Sigmoid colon (tissue), 7 donors: Measurements from ENCODE around the gene FRAS1. TPM values are rescaled to one million over a fixed set of nuclear protein-coding genes. Genes with fewer than 3 reads are reported as not detected.

Source experiments
- DNase-seq: peaks from one replicate; pipeline ENCODE4 v3.0.0-alpha.2; 2019
- H3K27ac ChIP-seq, 4 donors: fragments of 200-600 bp; sonication (generic); one replicate each; pipeline ENCODE4 v1.5.1; 2016 to 2019; ENCODE audit warnings: mild to moderate bottlenecking in 1 of 4
- H3K27me3 ChIP-seq, 3 donors: fragments of 200-600 bp; sonication (generic); one replicate each; pipeline ENCODE4 v1.5.1; 2019; ENCODE audit warnings: mild to moderate bottlenecking in 1 of 3
- H3K36me3 ChIP-seq, 4 donors: fragments of 200-600 bp; sonication (generic); one replicate each; pipeline ENCODE4 v1.5.1; 2016 to 2019
- H3K4me1 ChIP-seq, 4 donors: fragments of 200-600 bp; sonication (generic); one replicate each; pipeline ENCODE4 v1.5.1; 2017 to 2019
- H3K4me3 ChIP-seq, 4 donors: fragments of 200-600 bp; sonication (generic); one replicate each; pipeline ENCODE4 v1.5.1; 2017 to 2019; ENCODE audit warnings: mild to moderate bottlenecking in 2 of 4, moderate library complexity in 1 of 4
- H3K9me3 ChIP-seq, 4 donors: fragments of 200-600 bp in 3 of 4; sonication (generic) in 3 of 4; one replicate each; pipeline versions ENCODE4 v1.5.1 to v1.6.1; 2013 to 2019
- EP300 ChIP-seq, 4 donors: sonication (generic); formaldehyde crosslinking; IDR thresholded peaks; one replicate each; pipeline ENCODE4 v1.6.1; 2017; ENCODE audit warnings: antibody characterized with exemption in 4 of 4
- POLR2A ChIP-seq, 2 donors: fragments of 450-650 bp; IDR thresholded peaks; one replicate each; pipeline ENCODE4 v1.6.1; 2016; ENCODE audit warnings: antibody characterized with exemption in 2 of 2, mild to moderate bottlenecking in 2 of 2, moderate library complexity in 2 of 2
- POLR2AphosphoS5 ChIP-seq, 4 donors: sonication (generic); formaldehyde crosslinking; IDR thresholded peaks; one replicate each; pipeline ENCODE4 v1.6.1; 2017; ENCODE audit warnings: antibody characterized with exemption in 4 of 4
- WGBS, 2 donors: extraction: QIAGEN DNeasy Blood & Tissue Kit; methylation state at CpG; one replicate each; pipeline ENCODE4 v1.1.7; 2013; 5-methylcytosine and 5-hydroxymethylcytosine counted together
- intact Hi-C: fragments of 100-400 bp; cut with DNase I; formaldehyde crosslinking; loops from one replicate; pipeline ENCODE4 v1.15.1; 2023
- polyA plus RNA-seq, 3 donors: library from polyadenylated mRNA; stranded (reverse); fragments of 200-250 nt; gene quantifications; one replicate each; pipeline ENCODE4 v1.2.3, GENCODE V29; 2013
- total RNA-seq, 4 donors: library from RNA; depleted of rRNA; stranded (reverse); fragments of >200 nt; gene quantifications; one replicate each; pipeline ENCODE4 v1.1.0, GENCODE V29; 2016
- TF ChIP-seq, protein P1 (sequence below), 4 experiments: fragments of 450-650 bp in 3 of 4; fragments of 200-600 bp in 1 of 4; IDR thresholded peaks; one replicate each; pipeline ENCODE4 v1.5.1; 2016 to 2019; ENCODE audit warnings: antibody characterized with exemption in 4 of 4, mild to moderate bottlenecking in 3 of 4, moderate library complexity in 2 of 4
- donor health status: healthy with polysubstance abuse.
- donor health status: Bipolar disorder and iron deficiency.
- donor health status: healthy.

FRAS1 gene
- total and polyA plus RNA-seq, 7 donors, result under 0.01 to 22.4 (median 7.4) TPM; not detected in 1

DNA sequence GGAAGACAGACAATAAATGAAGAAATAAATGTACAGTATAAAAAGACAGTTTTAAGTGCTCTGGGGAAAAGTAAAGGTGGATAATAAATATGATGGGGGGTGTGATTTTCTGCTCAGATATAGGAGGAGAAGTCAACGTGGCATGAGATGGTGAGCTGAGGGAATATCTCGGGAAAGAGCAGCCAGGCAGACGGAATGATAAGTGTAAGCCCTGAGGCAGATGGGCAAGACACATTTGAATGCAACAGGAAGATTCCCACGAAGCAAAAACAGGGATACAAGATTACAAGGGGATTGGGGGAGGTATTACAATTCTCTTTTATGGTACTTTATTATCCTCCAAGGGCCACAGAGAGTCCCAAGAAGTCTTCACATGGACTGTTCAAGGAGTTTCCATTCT lies 505.6 kb downstream of the FRAS1 start:
- Histone ChIP-seq H3K27ac (peak overlapping the region in 2 of 4 donors; percentile 33 to 79), H3K27me3 (no peaks in the 10 kb centered on the region), H3K36me3 (no peaks in the 10 kb centered on the region), H3K9me3 (no peaks in the 10 kb centered on the region), H3K4me3 (no peak overlapping the region), H3K4me1 (peaks cover 0 to 49% (median 33%) of the 10 kb centered on the region in 4 donors)
- TF ChIP-seq EP300 (IDR thresholded peaks at IDR 0.05) (no peak), POLR2AphosphoS5 (IDR thresholded peaks at IDR 0.05) (no peak)
- DNase-seq, result no peak
- intact Hi-C loops, result no loop called here
- WGBS, 2 donors, result 78 to 79% methylated on average over 4 of the region's 4 CpGs

DNA sequence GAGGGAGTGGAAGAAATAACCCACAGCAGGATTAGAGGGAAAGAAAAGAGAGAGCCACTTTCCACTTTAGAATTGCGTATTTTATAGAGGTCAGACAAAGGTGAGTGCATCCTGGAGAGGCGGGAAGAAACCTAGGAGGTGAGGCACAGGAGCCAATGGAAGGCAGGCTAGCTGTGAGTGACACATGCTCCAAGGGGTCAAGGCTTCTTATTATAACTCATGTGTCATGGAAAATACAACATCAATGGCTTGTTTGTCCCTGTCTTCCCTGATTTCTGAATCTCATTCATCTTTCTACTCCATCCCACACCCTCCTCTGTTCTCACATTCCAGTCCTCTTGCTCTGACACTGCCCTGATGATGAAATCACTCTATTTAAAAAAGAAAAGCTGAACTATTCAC lies 508.8 kb downstream of the FRAS1 start:
- intact Hi-C loops, result no loop called here
- H3K9me3 ChIP-seq, result no peaks in the 10 kb centered on the region
- no peak overlapping the region for H3K4me3 ChIP-seq
- TF ChIP-seq EP300 (IDR thresholded peaks at IDR 0.05) (peak in 1 of 4 donors; percentile 14), POLR2A (IDR thresholded peaks at IDR 0.05) (no peak)
- H3K4me1 ChIP-seq, result peaks cover 0 to 55% (median 39%) of the 10 kb centered on the region in 4 donors
- 86 to 91% methylated on average over 2 of the region's 2 CpGs for WGBS, 2 donors
- peak overlapping the region in 3 of 4 donors; percentile 52 to 79 (median 63) for H3K27ac ChIP-seq
- DNase-seq, result no peak
- H3K27me3 ChIP-seq, result no peaks in the 10 kb centered on the region
- H3K36me3 ChIP-seq, result no peaks in the 10 kb centered on the region

DNA sequence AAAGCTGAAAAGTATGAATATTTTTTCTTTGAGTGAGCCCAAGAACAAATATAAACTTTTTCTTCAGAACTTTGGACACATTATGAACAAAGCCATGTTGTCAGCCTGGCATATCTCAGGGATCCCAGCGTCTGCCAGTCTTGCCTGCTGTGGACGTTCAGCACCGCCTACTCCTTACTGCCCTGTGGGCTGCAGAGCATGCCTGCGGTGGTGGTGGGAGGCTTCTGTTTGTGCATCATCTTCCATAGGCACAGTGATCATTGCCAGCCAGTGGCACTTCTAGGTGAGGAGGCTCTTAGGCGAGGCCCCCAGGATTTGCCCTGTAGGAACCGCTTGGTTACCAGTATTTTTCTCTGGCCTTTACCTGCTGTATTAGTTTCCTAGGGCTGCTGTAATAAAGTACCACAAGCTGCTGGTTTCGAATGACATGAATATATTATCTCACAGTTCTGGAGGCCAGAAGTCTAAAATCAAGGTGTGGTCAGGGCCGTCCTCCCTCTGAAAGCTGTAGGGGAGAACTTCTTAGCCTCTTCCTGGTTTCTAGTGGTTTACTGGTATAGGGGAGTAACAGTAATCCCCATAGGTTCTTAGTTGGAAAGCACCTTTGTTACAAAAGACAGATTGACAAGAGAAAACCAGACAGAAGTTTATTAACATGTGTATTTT lies 509.8 kb downstream of the FRAS1 start:
- Histone ChIP-seq H3K4me1 (peaks cover 0 to 45% (median 29%) of the 10 kb centered on the region in 4 donors), H3K9me3 (no peaks in the 10 kb centered on the region), H3K27me3 (no peaks in the 10 kb centered on the region), H3K4me3 (no peak overlapping the region), H3K27ac (peak overlapping the region; percentile 56 to 79 (median 64)), H3K36me3 (no peaks in the 10 kb centered on the region)
- no peak for DNase-seq
- 49 to 76% methylated on average over 8 of the region's 8 CpGs for WGBS, 2 donors
- TF ChIP-seq POLR2AphosphoS5 (IDR thresholded peaks at IDR 0.05) (no peak), EP300 (IDR thresholded peaks at IDR 0.05) (no peak), POLR2A (IDR thresholded peaks at IDR 0.05) (no peak)
- TF ChIP-seq, protein P1, sequence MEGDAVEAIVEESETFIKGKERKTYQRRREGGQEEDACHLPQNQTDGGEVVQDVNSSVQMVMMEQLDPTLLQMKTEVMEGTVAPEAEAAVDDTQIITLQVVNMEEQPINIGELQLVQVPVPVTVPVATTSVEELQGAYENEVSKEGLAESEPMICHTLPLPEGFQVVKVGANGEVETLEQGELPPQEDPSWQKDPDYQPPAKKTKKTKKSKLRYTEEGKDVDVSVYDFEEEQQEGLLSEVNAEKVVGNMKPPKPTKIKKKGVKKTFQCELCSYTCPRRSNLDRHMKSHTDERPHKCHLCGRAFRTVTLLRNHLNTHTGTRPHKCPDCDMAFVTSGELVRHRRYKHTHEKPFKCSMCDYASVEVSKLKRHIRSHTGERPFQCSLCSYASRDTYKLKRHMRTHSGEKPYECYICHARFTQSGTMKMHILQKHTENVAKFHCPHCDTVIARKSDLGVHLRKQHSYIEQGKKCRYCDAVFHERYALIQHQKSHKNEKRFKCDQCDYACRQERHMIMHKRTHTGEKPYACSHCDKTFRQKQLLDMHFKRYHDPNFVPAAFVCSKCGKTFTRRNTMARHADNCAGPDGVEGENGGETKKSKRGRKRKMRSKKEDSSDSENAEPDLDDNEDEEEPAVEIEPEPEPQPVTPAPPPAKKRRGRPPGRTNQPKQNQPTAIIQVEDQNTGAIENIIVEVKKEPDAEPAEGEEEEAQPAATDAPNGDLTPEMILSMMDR (IDR thresholded peaks at IDR 0.05), result no peak
- intact Hi-C loops, result no loop called here

DNA sequence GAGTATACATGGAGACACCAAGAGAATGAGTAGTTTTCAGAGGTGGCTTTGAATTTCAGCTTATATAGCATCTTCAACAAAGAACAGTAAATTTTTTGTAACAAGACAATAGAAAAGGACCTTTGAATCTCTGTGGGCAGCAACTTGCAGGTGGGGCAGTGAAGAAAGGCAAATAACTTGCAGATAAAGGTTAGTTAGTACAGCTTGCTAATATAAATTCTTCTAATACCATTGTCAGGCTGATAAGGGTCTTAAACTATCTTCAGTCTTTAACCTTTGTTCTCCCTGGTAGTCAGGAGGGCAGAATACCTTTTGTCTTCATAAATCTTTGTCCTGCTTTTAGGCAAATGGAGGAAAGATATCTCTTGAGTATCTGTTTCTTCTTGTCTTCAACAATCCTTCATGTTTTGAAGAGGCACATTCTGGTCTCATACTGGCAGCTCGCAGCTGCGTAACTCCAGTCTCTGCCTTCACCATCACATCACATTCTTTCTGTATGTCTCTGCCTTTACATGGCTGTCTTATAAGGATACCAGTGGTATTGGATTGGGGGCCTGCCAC lies 510.5 kb downstream of the FRAS1 start:
- no peak for DNase-seq
- TF ChIP-seq POLR2A (IDR thresholded peaks at IDR 0.05) (no peak), EP300 (IDR thresholded peaks at IDR 0.05) (no peak), POLR2AphosphoS5 (IDR thresholded peaks at IDR 0.05) (no peak)
- TF ChIP-seq, protein P1 (IDR thresholded peaks at IDR 0.05), result no peak
- 96 to 97% methylated on average over 2 of the region's 2 CpGs for WGBS, 2 donors
- H3K27me3 ChIP-seq, result no peaks in the 10 kb centered on the region
- intact Hi-C loops, result no loop called here
- H3K27ac ChIP-seq, result peak overlapping the region in 3 of 4 donors; percentile 63 to 79 (median 64)
- H3K9me3 ChIP-seq, result no peaks in the 10 kb centered on the region
- no peak overlapping the region for H3K4me3 ChIP-seq
- peaks cover 0 to 40% (median 26%) of the 10 kb centered on the region in 4 donors for H3K4me1 ChIP-seq
- no peaks in the 10 kb centered on the region for H3K36me3 ChIP-seq

DNA sequence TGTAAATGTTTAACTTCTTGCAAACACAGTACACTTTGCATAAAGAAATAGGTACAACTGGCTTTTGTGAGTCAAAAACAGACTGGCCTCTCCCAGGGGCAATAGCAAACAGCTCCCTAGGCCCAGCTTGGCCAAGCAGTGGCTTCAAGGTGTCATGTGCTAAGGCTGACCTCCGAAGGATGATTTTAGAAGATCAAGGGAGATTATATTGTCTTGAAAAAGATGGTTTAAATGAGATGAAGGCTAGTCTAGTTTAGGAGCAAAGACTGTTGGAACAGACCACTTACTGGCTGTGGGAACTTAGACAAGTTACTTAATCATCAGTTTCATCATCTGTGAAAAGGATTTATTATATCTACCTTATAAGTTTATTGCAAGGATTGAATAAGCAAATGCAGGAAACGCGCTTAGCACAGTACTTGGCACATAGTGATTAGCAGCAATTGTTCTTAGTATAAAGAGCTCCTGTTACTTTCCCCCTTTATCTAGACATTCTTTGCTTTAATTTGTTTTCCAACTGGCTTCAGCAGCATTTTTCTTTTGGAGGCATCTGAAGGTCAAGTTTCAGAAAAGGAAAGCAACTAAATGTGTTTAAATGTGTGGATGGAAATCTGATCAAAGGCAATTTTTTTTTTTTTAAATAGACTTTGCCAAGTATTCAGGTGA lies 511.6 kb downstream of the FRAS1 start:
- 86 to 88% methylated on average over 3 of the region's 3 CpGs for WGBS, 2 donors
- Histone ChIP-seq H3K9me3 (no peaks in the 10 kb centered on the region), H3K4me1 (peaks cover 0 to 38% (median 24%) of the 10 kb centered on the region in 4 donors), H3K27me3 (no peaks in the 10 kb centered on the region), H3K4me3 (no peak overlapping the region), H3K27ac (peak overlapping the region in 3 of 4 donors; percentile 63 to 79 (median 64)), H3K36me3 (no peaks in the 10 kb centered on the region)
- intact Hi-C loops, result no loop called here
- no peak for TF ChIP-seq EP300 (IDR thresholded peaks at IDR 0.05)
- TF ChIP-seq, protein P1 (IDR thresholded peaks at IDR 0.05), result no peak
- TF ChIP-seq POLR2AphosphoS5 (IDR thresholded peaks at IDR 0.05), result no peak
- no peak for DNase-seq
